ENCODE results near the gene SLC44A4. TPM values are rescaled to one million over a fixed set of nuclear protein-coding genes. Genes with fewer than 3 reads are reported as not detected.
A peak's percentile ranks its signal among the peaks of the same experiment; 100 is the strongest.

SLC44A4 gene
- total RNA-seq, 1 experiment from 2014 or later: 3.5 TPM

GRCh38 chr6:31880616-31881015, 1.8 kb upstream of the SLC44A4 start:
- ChIA-PET POLR2A (ENCODE audit: unreplicated experiment) (no interaction called here), CTCF (no interaction called here)
- no TSS peak for BruUV-seq (replicated peaks)
- no peak overlapping the region for H3K27ac ChIP-seq (ENCODE audit: low read length)
- no peak overlapping the region for H2AFZ ChIP-seq (ENCODE audit: low read length)
- DNase-seq (no peak), ATAC-seq (no peak)
- no peaks in the 10 kb centered on the region for H3K79me2 ChIP-seq (ENCODE audit: low read length)
- no peak overlapping the region for H3K4me2 ChIP-seq (ENCODE audit: low read length)
- TF ChIP-seq EZH2phosphoT487 (IDR thresholded peaks at IDR 0.05; ENCODE audit: borderline replicate concordance, low read length) (no peak), EZH2 (IDR thresholded peaks at IDR 0.05; ENCODE audit: low read length, unreplicated experiment) (no peak), CTCF (conservative IDR thresholded peaks at IDR 0.05; ENCODE audit: low read depth, low read length) (no peak)
- no peaks in the 10 kb centered on the region for H3K9me3 ChIP-seq (ENCODE audit: low read length)
- peaks cover 24% of the 10 kb centered on the region for H3K4me1 ChIP-seq (ENCODE audit: insufficient read depth, low read length)
- H3K4me3 ChIP-seq (ENCODE audit: low read length): no peak overlapping the region
- no peaks in the 10 kb centered on the region for H3F3A ChIP-seq (ENCODE audit: low read length, unreplicated experiment)
- H3K9ac ChIP-seq (ENCODE audit: low read length): no peak overlapping the region
- H3K36me3 ChIP-seq (ENCODE audit: low read depth, low read length): peaks cover 37% of the 10 kb centered on the region
- no peaks in the 10 kb centered on the region for H3K9me2 ChIP-seq (replicated peaks; ENCODE audit: low read length)
- intact Hi-C loops (cut with micrococcal nuclease): no loop called here
- no peaks in the 10 kb centered on the region for H3K27me3 ChIP-seq (ENCODE audit: low read length)
- no peaks in the 10 kb centered on the region for H4K20me1 ChIP-seq (ENCODE audit: low read length)

DNA sequence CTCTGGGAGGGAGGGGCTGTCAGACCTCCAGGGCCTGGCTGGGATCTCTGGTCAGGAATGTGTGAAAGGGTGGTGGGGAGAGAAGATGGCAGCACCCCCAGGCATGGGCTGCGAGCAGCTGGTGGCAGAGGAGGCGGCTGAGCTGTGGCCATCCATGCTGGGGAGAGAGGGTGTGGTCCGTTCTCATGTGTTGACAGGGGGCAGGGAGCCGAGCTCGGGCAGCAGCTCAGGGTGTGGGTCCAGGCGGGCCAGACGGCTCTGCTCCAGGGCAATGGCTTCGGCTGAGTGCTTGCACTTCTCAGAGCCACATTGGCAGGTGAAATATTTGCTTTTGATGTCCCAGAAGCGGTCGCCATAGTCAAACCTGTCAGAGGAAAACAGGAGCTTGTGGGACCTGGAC, 1.1 kb upstream of the SLC44A4 start:
- H3K4me3 ChIP-seq (ENCODE audit: low read length): no peak overlapping the region
- DNase-seq (no peak), ATAC-seq (no peak)
- POLR2A ChIA-PET (ENCODE audit: unreplicated experiment): no interaction called here
- 0 out of 2 replicates have a peak overlapping the region, but pooled peaks have one; percentile 49 for H3K27ac ChIP-seq (ENCODE audit: low read length)
- H3K27me3 ChIP-seq (ENCODE audit: low read length): no peaks in the 10 kb centered on the region
- H4K20me1 ChIP-seq (ENCODE audit: low read length): no peaks in the 10 kb centered on the region
- H3K9me2 ChIP-seq (replicated peaks; ENCODE audit: low read length): no peaks in the 10 kb centered on the region
- H3K9ac ChIP-seq (ENCODE audit: low read length): no peak overlapping the region
- CTCF ChIA-PET: no interaction called here
- BruUV-seq (replicated peaks): TSS peak; percentile 83
- intact Hi-C loops (cut with micrococcal nuclease): no loop called here
- peaks cover 37% of the 10 kb centered on the region for H3K36me3 ChIP-seq (ENCODE audit: low read depth, low read length)
- H3K9me3 ChIP-seq (ENCODE audit: low read length): no peaks in the 10 kb centered on the region
- no peaks in the 10 kb centered on the region for H3K79me2 ChIP-seq (ENCODE audit: low read length)
- TF ChIP-seq EZH2 (IDR thresholded peaks at IDR 0.05; ENCODE audit: low read length, unreplicated experiment): no peak
- no peak for TF ChIP-seq CTCF (conservative IDR thresholded peaks at IDR 0.05; ENCODE audit: low read depth, low read length)
- TF ChIP-seq EZH2phosphoT487 (IDR thresholded peaks at IDR 0.05; ENCODE audit: borderline replicate concordance, low read length): no peak
- no peaks in the 10 kb centered on the region for H3F3A ChIP-seq (ENCODE audit: low read length, unreplicated experiment)
- peaks cover 30% of the 10 kb centered on the region for H3K4me1 ChIP-seq (ENCODE audit: insufficient read depth, low read length)
- no peak overlapping the region for H2AFZ ChIP-seq (ENCODE audit: low read length)
- H3K4me2 ChIP-seq (ENCODE audit: low read length): no peak overlapping the region

DNA sequence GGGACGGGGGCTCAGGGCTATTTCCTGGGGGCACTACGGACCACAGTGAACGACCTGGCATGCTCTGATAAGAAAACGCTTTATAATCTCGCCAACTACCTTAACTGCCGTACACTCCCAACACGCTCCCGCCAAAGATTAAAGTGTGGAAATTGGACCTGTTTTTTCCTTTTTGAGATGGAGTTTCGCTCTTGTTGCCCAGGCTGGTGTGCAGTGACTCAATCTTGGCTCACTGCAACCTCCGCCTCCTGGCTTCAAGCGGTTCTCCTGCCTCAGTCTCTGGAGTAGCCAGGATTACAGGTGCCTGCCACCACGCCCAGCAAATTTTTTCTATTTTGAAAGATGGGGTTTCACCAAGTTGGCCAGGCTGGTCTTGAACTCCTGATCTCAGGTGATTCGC, 346 bp upstream of the SLC44A4 start:
- Histone ChIP-seq H3K27ac (ENCODE audit: low read length) (peak overlapping the region; percentile 49), H3F3A (ENCODE audit: low read length, unreplicated experiment) (no peaks in the 10 kb centered on the region), H3K4me1 (ENCODE audit: insufficient read depth, low read length) (peaks cover 38% of the 10 kb centered on the region), H3K36me3 (ENCODE audit: low read depth, low read length) (peaks cover 32% of the 10 kb centered on the region), H3K9me2 (replicated peaks; ENCODE audit: low read length) (no peaks in the 10 kb centered on the region), H2AFZ (ENCODE audit: low read length) (no peak overlapping the region), H3K79me2 (ENCODE audit: low read length) (no peaks in the 10 kb centered on the region), H3K9me3 (ENCODE audit: low read length) (no peaks in the 10 kb centered on the region), H4K20me1 (ENCODE audit: low read length) (no peaks in the 10 kb centered on the region), H3K4me2 (ENCODE audit: low read length) (peak overlapping the region; percentile 39; the same call in 1 of the 2 replicates), H3K4me3 (ENCODE audit: low read length) (no peak overlapping the region), H3K27me3 (ENCODE audit: low read length) (no peaks in the 10 kb centered on the region), H3K9ac (ENCODE audit: low read length) (no peak overlapping the region)
- BruUV-seq (replicated peaks): no TSS peak
- ATAC-seq (peak; percentile 23), DNase-seq (peak; percentile 34)
- ChIA-PET CTCF (no interaction called here), POLR2A (ENCODE audit: unreplicated experiment) (no interaction called here)
- intact Hi-C loops (cut with micrococcal nuclease): no loop called here
- TF ChIP-seq CTCF (conservative IDR thresholded peaks at IDR 0.05; ENCODE audit: low read depth, low read length) (no peak), EZH2 (IDR thresholded peaks at IDR 0.05; ENCODE audit: low read length, unreplicated experiment) (no peak), EZH2phosphoT487 (IDR thresholded peaks at IDR 0.05; ENCODE audit: borderline replicate concordance, low read length) (no peak)
